GM23338 (cell line): ENCODE measurements around the gene C2.

ENCODE experiments used
- CTCF ChIP-seq, 2 experiments: fragments of 200-600 bp in 1 of 2; sonication (generic) in 1 of 2; conservative IDR thresholded peaks; 2 replicates each; pipeline versions ENCODE4 v1.5.1 to v1.6.1; 2016 to 2017; ENCODE audit warnings: antibody characterized with exemption in 2 of 2, low read depth in 2 of 2, mild to moderate bottlenecking in 2 of 2, moderate library complexity in 1 of 2
- EZH2 ChIP-seq: fragments of 200-600 bp; sonication (generic); IDR thresholded peaks from one replicate; pipeline ENCODE4 v1.8.0; 2017; ENCODE audit warnings: antibody characterized with exemption, mild to moderate bottlenecking, low read depth; ENCODE audit not compliant: unreplicated experiment
- EZH2phosphoT487 ChIP-seq: fragments of 200-600 bp; sonication (generic); IDR thresholded peaks from one replicate; pipeline ENCODE4 v1.8.1; 2018; ENCODE audit warnings: antibody characterized with exemption; ENCODE audit not compliant: unreplicated experiment
- NANOG ChIP-seq: IDR thresholded peaks from 2 replicates; pipeline ENCODE4 v1.6.1; 2016; ENCODE audit warnings: antibody characterized with exemption, borderline replicate concordance
- POLR2AphosphoS5 ChIP-seq: IDR thresholded peaks from 2 replicates; pipeline ENCODE4 v1.6.1; 2016; ENCODE audit warnings: antibody characterized with exemption, low read depth
- STAT1 ChIP-seq: IDR thresholded peaks from one replicate; pipeline ENCODE4 v1.6.1; 2016; ENCODE audit warnings: antibody characterized with exemption; ENCODE audit not compliant: unreplicated experiment

GRCh38 chr6:31888276-31889258 lies 39.0 kb upstream of the C2 start:
- TF ChIP-seq POLR2AphosphoS5 (no peak), CTCF (conservative IDR thresholded peaks at IDR 0.05; ENCODE audit: low read depth in 2 of 2) (peak; percentile 77 to 84), EZH2phosphoT487 (no peak), EZH2 (no peak), NANOG (no peak), STAT1 (no peak)
